Activated B cell treated with CpG ODN at 0.5 μM for 24 hours (primary cell): ENCODE data around the gene BTBD1. TPM values are rescaled to one million over a fixed set of nuclear protein-coding genes. Genes with fewer than 3 reads are reported as not detected.
"Not testable (repeated sequence)": the region's sequence is repeated elsewhere in the genome, so short reads cannot be mapped to it uniquely, and the experiment has no call there.

Experiments used
- ATAC-seq: fragments of 200-7000 bp; cut with Tn5 transposase; one replicate; pipeline ENCODE4 v1.10.0; 2021; ENCODE audit warnings: low read depth, mild to moderate bottlenecking, moderate library complexity
- CTCF ChIA-PET: fragments of 350-600 bp; sonication (Branson Sonifier 250); formaldehyde crosslinking; loops from one replicate; lab custom pipeline; 2021; ENCODE audit warnings: antibody characterized with exemption; lab: Charles Lee
- POLR2A ChIA-PET: fragments of 350-600 bp; sonication (Branson Sonifier 250); formaldehyde crosslinking; loops from one replicate; lab custom pipeline; 2021; ENCODE audit warnings: antibody characterized with exemption; lab: Charles Lee
- DNase-seq: peaks from one replicate; pipeline ENCODE4 v3.0.0; 2022
- H3K27ac Mint-ChIP-seq: one replicate; pipeline ENCODE4 v1.8.0; 2020; ENCODE audit warnings: mixed read lengths
- H3K27me3 Mint-ChIP-seq: one replicate; pipeline ENCODE4 v1.8.0; 2021; ENCODE audit warnings: mixed read lengths
- H3K36me3 Mint-ChIP-seq: one replicate; pipeline ENCODE4 v1.8.0; 2021; ENCODE audit warnings: low read depth, mixed read lengths
- H3K4me1 Mint-ChIP-seq: one replicate; pipeline ENCODE4 v1.8.0; 2021; ENCODE audit warnings: mixed read lengths
- H3K4me3 Mint-ChIP-seq: one replicate; pipeline ENCODE4 v1.8.0; 2020; ENCODE audit warnings: mild to moderate bottlenecking, mixed read lengths
- H3K9me3 Mint-ChIP-seq: one replicate; pipeline ENCODE4 v1.8.0; 2020; ENCODE audit warnings: mixed read lengths
- CTCF ChIP-seq: fragments of 200-600 bp; IDR thresholded peaks from one replicate; pipeline ENCODE4 v1.8.0; 2022; ENCODE audit warnings: antibody characterized with exemption, mild to moderate bottlenecking
- intact Hi-C: fragments of 100-400 bp; cut with micrococcal nuclease; formaldehyde crosslinking; loops from one replicate; pipeline ENCODE4 v1.15.1; 2024
- total RNA-seq: library from RNA; stranded (reverse); gene quantifications from 2 replicates; pipeline ENCODE4 v1.2.3, GENCODE V29; 2022

BTBD1 gene
- total RNA-seq, 1 donor from 2014 or later = 54.2 TPM

GRCh38 chr15:83088876-83089275 lies 21.8 kb upstream of the BTBD1 start:
- POLR2A ChIA-PET = no interaction called here

DNA sequence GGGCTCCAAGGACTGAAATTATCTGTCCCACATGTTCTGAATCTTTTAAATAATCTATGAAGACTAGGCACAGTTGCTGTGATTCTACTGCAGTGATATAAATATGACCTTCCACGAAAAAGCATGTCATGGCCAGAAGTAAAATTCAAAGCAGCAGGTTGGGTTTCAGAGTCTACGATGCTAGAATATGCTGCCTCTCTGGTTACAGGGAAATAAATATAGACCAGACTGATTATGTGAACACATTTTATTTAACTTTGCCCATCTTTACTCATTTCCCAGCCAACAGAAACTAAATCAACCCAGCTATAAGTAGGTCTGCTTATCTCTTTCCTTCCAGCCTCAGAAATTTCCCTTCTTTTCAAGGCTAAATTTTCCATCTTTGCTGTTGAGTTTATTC lies 20.5 kb upstream of the BTBD1 start:
- H3K27ac Mint-ChIP-seq = no peak overlapping the region
- H3K36me3 Mint-ChIP-seq = no peaks in the 10 kb centered on the region
- no peak for ATAC-seq
- peaks cover 14% of the 10 kb centered on the region for H3K27me3 Mint-ChIP-seq
- ChIA-PET CTCF (no interaction called here), POLR2A (no interaction called here)
- H3K9me3 Mint-ChIP-seq = peaks cover 4% of the 10 kb centered on the region
- peaks cover 12% of the 10 kb centered on the region for H3K4me1 Mint-ChIP-seq
- no peak for TF ChIP-seq CTCF
- intact Hi-C loops = no loop called here
- no peak overlapping the region for H3K4me3 Mint-ChIP-seq
- DNase-seq = no peak

More at GRCh38 chr15:83088876-83089275, 21.8 kb upstream of the BTBD1 start:
- Mint-ChIP-seq H3K27me3 (peaks cover 10% of the 10 kb centered on the region), H3K9me3 (peaks cover 4% of the 10 kb centered on the region), H3K27ac (no peak overlapping the region), H3K4me1 (peaks cover 15% of the 10 kb centered on the region), H3K4me3 (no peak overlapping the region), H3K36me3 (no peaks in the 10 kb centered on the region)
- CTCF ChIA-PET = no interaction called here
- TF ChIP-seq CTCF = no peak
- ATAC-seq = no peak
- intact Hi-C loops = no loop called here
- no peak for DNase-seq

GRCh38 chr15:83085864-83086552 lies 19.0 kb upstream of the BTBD1 start:
- H3K4me3 Mint-ChIP-seq, H3K36me3 Mint-ChIP-seq, H3K4me1 Mint-ChIP-seq, POLR2A ChIA-PET, ATAC-seq, DNase-seq, intact Hi-C loops, H3K27ac Mint-ChIP-seq, CTCF ChIA-PET, H3K9me3 Mint-ChIP-seq: not testable (repeated sequence)
- H3K27me3 Mint-ChIP-seq = peaks cover 23% of the 10 kb centered on the region

DNA sequence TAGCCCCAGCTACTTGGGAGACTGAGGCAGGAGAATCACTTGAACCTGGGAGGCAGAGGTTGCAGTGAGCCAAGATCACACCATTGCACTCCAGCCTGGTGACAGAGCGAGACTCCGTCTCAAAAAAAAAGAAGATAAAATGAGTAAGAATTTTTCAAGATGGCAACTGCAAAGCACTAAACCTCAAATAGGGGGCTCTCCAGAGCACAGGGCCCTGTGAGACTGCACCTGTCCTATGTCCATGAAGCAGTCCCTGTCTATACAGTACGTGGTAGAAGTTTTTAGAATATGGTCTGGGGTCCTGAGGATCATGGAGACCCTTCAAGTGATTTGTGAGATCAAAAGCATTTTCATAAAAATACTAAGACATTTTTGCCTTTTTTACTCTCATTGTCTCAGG lies 18.4 kb upstream of the BTBD1 start:
- H3K36me3 Mint-ChIP-seq, DNase-seq, H3K4me3 Mint-ChIP-seq, ATAC-seq, H3K27ac Mint-ChIP-seq, POLR2A ChIA-PET, CTCF ChIA-PET, H3K4me1 Mint-ChIP-seq, intact Hi-C loops, H3K9me3 Mint-ChIP-seq: not testable (repeated sequence)
- H3K27me3 Mint-ChIP-seq = peaks cover 23% of the 10 kb centered on the region

DNA sequence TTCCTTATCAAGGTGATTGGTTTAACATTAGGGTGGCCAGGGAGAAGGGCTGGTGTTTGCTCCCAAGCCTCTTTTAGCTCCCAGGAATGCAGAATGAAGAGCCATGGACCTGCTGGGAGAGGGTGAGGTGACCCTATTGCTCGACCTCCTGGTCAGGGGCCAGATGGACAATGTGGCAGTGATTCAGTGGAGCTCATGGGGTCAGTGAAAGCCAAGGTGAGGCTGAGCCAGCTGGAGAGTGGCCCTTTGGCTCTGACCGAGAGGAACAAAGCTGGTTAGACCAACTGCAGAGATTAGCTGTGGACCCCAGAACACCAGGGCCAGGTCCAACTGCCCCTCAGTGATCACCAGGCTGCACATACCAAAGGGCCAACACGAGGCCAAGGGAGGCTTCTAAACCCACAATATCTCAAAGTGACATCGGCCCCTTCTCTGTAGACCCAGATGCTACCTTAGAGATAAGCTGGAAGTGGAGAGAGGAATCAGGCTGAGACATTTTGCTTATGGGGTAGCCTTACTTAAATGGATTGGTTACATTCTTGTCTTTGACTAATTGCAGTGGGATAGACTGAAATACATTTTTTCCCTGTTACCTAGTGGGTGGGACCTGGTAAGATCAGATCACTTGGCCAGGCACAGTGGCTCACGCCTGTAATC lies 15.8 kb upstream of the BTBD1 start:
- peaks cover 31% of the 10 kb centered on the region for H3K27me3 Mint-ChIP-seq
- POLR2A ChIA-PET = no interaction called here
- no peak overlapping the region for H3K4me3 Mint-ChIP-seq
- intact Hi-C loops = no loop called here
- TF ChIP-seq CTCF = no peak
- no peaks in the 10 kb centered on the region for H3K9me3 Mint-ChIP-seq
- DNase-seq (no peak), ATAC-seq (no peak)
- no peak overlapping the region for H3K27ac Mint-ChIP-seq
- H3K36me3 Mint-ChIP-seq = no peaks in the 10 kb centered on the region
- CTCF ChIA-PET = no interaction called here
- no peaks in the 10 kb centered on the region for H3K4me1 Mint-ChIP-seq

- ATAC-seq (no peak), DNase-seq (no peak)
- Mint-ChIP-seq H3K4me3 (no peak overlapping the region), H3K4me1 (no peaks in the 10 kb centered on the region), H3K9me3 (no peaks in the 10 kb centered on the region), H3K36me3 (no peaks in the 10 kb centered on the region), H3K27ac (no peak overlapping the region), H3K27me3 (peaks cover 32% of the 10 kb centered on the region)
- ChIA-PET CTCF (no interaction called here), POLR2A (no interaction called here)
- TF ChIP-seq CTCF = no peak
- intact Hi-C loops = no loop called here
Observed at GRCh38 chr15:83081256-83082014, 14.4 kb upstream of the BTBD1 start.
